Gastroesophageal sphincter (tissue), 4 donors: Measurements from ENCODE around the gene RPL10. TPM values are rescaled to one million over a fixed set of nuclear protein-coding genes. Genes with fewer than 3 reads are reported as not detected.

Source experiments
- ATAC-seq: fragments of 150-250 bp; one replicate; pipeline ENCODE4 v1.9.1; 2016; ENCODE audit warnings: mild to moderate bottlenecking, moderate library complexity
- H3K27ac ChIP-seq, 4 donors: fragments of 200-600 bp; sonication (generic) in 3 of 4; 1 replicate in 3 of 4; 2 replicates in 1 of 4; pipeline ENCODE4 v1.5.1; 2016 to 2019
- H3K27me3 ChIP-seq: fragments of 200-600 bp; sonication (generic); one replicate; pipeline ENCODE4 v1.5.1; 2019
- H3K36me3 ChIP-seq, 2 donors: fragments of 200-600 bp; sonication (generic); one replicate each; pipeline ENCODE4 v1.5.1; 2019; ENCODE audit warnings: control low read depth in 1 of 2
- H3K4me1 ChIP-seq, 3 donors: fragments of 200-600 bp; sonication (generic); 1 replicate in 2 of 3; 2 replicates in 1 of 3; pipeline ENCODE4 v1.5.1; 2016 to 2019; ENCODE audit warnings: control low read depth in 2 of 3
- H3K4me3 ChIP-seq, 2 donors: fragments of 200-600 bp; sonication (generic); one replicate each; pipeline ENCODE4 v1.5.1; 2019; ENCODE audit warnings: mild to moderate bottlenecking in 1 of 2, moderate library complexity in 1 of 2
- H3K9me3 ChIP-seq, 3 donors: fragments of 200-600 bp; sonication (generic); one replicate each; pipeline ENCODE4 v1.5.1; 2017 to 2019; ENCODE audit warnings: control low read depth in 2 of 3
- EP300 ChIP-seq: sonication (generic); formaldehyde crosslinking; IDR thresholded peaks from one replicate; pipeline ENCODE4 v1.6.1; 2017; ENCODE audit warnings: antibody characterized with exemption, mild to moderate bottlenecking
- POLR2A ChIP-seq, 2 donors: fragments of 450-650 bp; IDR thresholded peaks; one replicate each; pipeline ENCODE4 v1.6.1; 2017; ENCODE audit warnings: antibody characterized with exemption in 2 of 2, mild to moderate bottlenecking in 2 of 2, moderate library complexity in 1 of 2
- POLR2AphosphoS5 ChIP-seq: sonication (generic); formaldehyde crosslinking; IDR thresholded peaks from one replicate; pipeline ENCODE4 v1.6.1; 2017; ENCODE audit warnings: antibody characterized with exemption
- WGBS, 2 donors: methylation state at CpG; one replicate each; pipeline ENCODE4 v1.1.5; 2018; ENCODE audit warnings: low coverage in 1 of 2; 5-methylcytosine and 5-hydroxymethylcytosine counted together
- total RNA-seq, 4 donors: library from RNA; depleted of rRNA; stranded (reverse); fragments of >200 nt; gene quantifications; one replicate each; pipeline ENCODE4 v1.1.0, GENCODE V29; 2016
- TF ChIP-seq, protein P1 (sequence below), 4 experiments: fragments of 200-600 bp in 2 of 4; fragments of 450-650 bp in 2 of 4; sonication (generic) in 1 of 4; IDR thresholded peaks; one replicate each; pipeline ENCODE4 v1.5.1; 2017 to 2019; ENCODE audit warnings: antibody characterized with exemption in 4 of 4, mild to moderate bottlenecking in 2 of 4, moderate library complexity in 2 of 4

Gene RPL10
- total RNA-seq, 4 donors from 2014 or later, result 3,970 to 7,427 (median 5,392) TPM

DNA sequence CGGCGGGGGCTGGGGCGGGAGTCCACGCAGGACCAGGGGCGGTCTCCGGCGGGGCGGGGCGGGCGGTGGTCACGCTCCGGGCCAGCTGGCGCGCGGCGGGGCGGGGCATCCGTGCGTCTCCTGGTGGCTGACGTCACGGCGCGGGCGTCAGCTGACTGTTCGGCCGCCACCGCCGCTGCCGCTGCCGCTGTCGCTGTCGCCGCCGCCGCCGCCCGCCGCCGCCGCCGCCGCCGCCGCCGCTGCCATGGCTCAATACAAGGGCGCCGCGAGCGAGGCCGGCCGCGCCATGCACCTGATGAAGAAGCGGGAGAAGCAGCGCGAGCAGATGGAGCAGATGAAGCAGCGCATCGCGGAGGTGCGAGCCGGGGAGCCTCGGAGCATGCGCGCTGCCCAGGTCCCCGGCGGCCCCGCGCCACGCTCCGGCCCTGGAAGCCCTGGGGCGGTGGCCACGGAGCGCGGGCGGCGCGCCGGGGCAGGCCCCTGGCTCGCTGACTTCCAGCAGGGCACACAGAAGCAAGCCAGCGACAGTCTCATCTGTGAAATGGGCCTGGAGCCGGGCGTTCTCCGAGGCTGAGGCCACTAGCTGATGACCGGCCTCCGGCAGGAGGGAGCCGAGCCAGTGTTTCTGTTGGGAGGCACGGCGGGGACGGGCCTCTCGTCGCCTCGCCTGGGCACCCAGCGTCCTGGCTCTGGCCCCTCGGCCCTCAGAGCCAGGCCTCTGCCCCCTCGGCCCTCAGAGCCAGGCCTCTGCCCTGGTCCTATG lies 46.0 kb downstream of the RPL10 start, which contains the start of gene FAM50A:
FAM50A (plus strand) TSS at position 150 of the 763 bp plus-strand sequence; CDS start at position 245, 95 bp downstream.
- Histone ChIP-seq H3K4me1 (peaks cover 0 to 43% (median 0%) of the 10 kb centered on the region in 3 donors), H3K27me3 (no peaks in the 10 kb centered on the region), H3K9me3 (no peaks in the 10 kb centered on the region), H3K4me3 (peak within 1 kb of the TSS; percentile 61 to 64), H3K27ac (peak within 1 kb of the TSS; percentile 79 to 88 (median 86)), H3K36me3 (peaks cover 0 to 63% of the 10 kb centered on the region in 2 donors)
- peak; percentile 95 for ATAC-seq
- no peak for TF ChIP-seq EP300
- TF ChIP-seq POLR2AphosphoS5, result no peak
- peak; percentile 32 to 81 for TF ChIP-seq POLR2A (IDR thresholded peaks at IDR 0.05)
- TF ChIP-seq, protein P1, sequence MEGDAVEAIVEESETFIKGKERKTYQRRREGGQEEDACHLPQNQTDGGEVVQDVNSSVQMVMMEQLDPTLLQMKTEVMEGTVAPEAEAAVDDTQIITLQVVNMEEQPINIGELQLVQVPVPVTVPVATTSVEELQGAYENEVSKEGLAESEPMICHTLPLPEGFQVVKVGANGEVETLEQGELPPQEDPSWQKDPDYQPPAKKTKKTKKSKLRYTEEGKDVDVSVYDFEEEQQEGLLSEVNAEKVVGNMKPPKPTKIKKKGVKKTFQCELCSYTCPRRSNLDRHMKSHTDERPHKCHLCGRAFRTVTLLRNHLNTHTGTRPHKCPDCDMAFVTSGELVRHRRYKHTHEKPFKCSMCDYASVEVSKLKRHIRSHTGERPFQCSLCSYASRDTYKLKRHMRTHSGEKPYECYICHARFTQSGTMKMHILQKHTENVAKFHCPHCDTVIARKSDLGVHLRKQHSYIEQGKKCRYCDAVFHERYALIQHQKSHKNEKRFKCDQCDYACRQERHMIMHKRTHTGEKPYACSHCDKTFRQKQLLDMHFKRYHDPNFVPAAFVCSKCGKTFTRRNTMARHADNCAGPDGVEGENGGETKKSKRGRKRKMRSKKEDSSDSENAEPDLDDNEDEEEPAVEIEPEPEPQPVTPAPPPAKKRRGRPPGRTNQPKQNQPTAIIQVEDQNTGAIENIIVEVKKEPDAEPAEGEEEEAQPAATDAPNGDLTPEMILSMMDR (IDR thresholded peaks at IDR 0.05), result peak in 3 of 4 experiments; percentile 16 to 46 (median 19)
- WGBS, 2 donors, result no CpG with 5 or more reads among the region's 94 CpGs

DNA sequence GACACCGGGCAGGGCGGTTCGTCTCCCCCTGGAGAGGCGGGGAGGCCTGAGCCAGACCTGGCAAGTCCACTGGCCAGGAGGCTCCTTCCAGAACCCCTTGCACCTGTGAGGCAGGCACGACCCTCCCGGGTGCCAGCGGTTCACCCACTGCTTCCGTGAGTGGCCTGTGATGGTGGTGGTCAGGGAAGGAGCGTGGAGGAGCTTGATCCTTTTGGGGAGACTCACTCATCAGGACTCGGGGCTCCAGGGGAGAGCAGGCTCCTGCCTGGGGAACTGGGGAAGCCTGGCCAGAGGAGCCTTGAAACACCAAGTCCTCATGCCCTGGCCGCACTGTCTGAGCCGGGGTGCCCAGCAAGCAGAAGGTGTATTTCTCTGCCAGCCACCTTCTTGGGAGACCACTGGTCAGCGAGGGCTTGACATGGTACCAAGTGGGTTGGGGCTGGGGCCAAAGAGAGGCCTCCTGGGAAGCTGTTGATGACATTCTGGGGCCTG lies 46.6 kb downstream of the RPL10 start:
- Histone ChIP-seq H3K36me3 (peaks cover 0 to 66% of the 10 kb centered on the region in 2 donors), H3K4me3 (peak overlapping the region; percentile 61 to 64), H3K4me1 (peaks cover 0 to 37% (median 0%) of the 10 kb centered on the region in 3 donors), H3K27me3 (no peaks in the 10 kb centered on the region), H3K9me3 (no peaks in the 10 kb centered on the region), H3K27ac (peak overlapping the region; percentile 79 to 88 (median 86))
- WGBS, 2 donors, result no CpG with 5 or more reads among the region's 13 CpGs
- no peak for ATAC-seq
- TF ChIP-seq POLR2AphosphoS5, result no peak
- TF ChIP-seq, protein P1 (IDR thresholded peaks at IDR 0.05), result no peak
- TF ChIP-seq EP300, result no peak
- no peak for TF ChIP-seq POLR2A (IDR thresholded peaks at IDR 0.05)

DNA sequence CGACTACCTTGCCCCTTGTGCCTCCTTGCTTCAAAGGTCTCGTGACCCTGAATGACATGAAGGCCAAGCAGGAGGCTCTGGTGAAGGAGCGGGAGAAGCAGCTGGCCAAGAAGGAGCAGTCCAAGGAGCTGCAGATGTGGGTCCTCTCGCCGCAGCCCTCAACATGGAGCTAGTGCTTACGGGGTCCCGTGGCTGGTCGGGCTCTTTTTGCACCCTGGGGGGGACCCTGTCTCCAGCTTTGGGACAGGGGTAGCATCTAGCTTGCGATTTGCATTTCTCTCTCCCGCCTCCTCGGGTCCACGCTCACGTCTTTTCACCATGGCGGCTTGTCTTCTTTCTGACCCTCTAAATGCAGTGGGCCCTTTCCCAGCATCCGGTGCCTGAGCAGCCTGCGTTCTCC lies 47.6 kb downstream of the RPL10 start:
- H3K4me3 ChIP-seq, result no peak overlapping the region
- peaks cover 0 to 28% (median 0%) of the 10 kb centered on the region in 3 donors for H3K4me1 ChIP-seq
- no peak overlapping the region for H3K27ac ChIP-seq
- peaks cover 0 to 66% of the 10 kb centered on the region in 2 donors for H3K36me3 ChIP-seq
- no peak for ATAC-seq
- no peaks in the 10 kb centered on the region for H3K27me3 ChIP-seq
- WGBS, 2 donors, result 94% methylated on average over 8 of the region's 16 CpGs; no CpG with 5 or more reads in 1 of the 2 donors
- TF ChIP-seq EP300 (no peak), POLR2AphosphoS5 (no peak), POLR2A (IDR thresholded peaks at IDR 0.05) (no peak)
- TF ChIP-seq, protein P1 (IDR thresholded peaks at IDR 0.05), result no peak
- no peaks in the 10 kb centered on the region for H3K9me3 ChIP-seq

DNA sequence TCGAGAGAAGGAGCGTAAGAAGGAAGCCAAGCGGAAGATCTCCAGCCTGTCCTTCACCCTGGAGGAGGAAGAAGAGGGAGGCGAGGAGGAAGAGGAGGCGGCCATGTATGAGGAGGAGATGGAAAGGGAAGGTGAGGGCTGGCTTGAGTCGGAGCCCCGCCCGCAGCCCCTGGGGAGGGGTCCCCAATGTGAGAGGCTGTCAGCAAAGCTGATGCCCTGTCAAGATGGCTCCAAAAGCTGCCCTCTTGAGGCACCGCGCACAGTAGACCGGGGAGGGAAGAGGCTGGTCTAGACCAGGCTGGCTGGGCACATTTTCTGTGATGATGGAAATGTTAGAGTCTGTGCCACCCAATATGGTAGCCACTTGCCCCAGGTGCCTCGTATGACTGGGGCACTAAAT lies 48.3 kb downstream of the RPL10 start:
- TF ChIP-seq, protein P1 (IDR thresholded peaks at IDR 0.05), result no peak
- TF ChIP-seq EP300 (no peak), POLR2A (IDR thresholded peaks at IDR 0.05) (no peak), POLR2AphosphoS5 (no peak)
- Histone ChIP-seq H3K27ac (no peak overlapping the region), H3K36me3 (peaks cover 0 to 65% of the 10 kb centered on the region in 2 donors), H3K27me3 (no peaks in the 10 kb centered on the region), H3K9me3 (no peaks in the 10 kb centered on the region), H3K4me3 (no peak overlapping the region), H3K4me1 (peaks cover 0 to 26% (median 0%) of the 10 kb centered on the region in 3 donors)
- WGBS, 2 donors, result 94 to 97% methylated on average over 5 to 11 of the region's 12 CpGs
- no peak for ATAC-seq
